Erythroblast (primary cell): ENCODE results near the gene PIK3CG.

Experiments used
- GATA1 ChIP-seq: IDR thresholded peaks from 2 replicates; pipeline ENCODE4 v1.6.1; 2011; ENCODE audit warnings: low read depth, mild to moderate bottlenecking, control low read depth, low read length, moderate library complexity
- POLR2A ChIP-seq: IDR thresholded peaks from 2 replicates; pipeline ENCODE4 v1.6.1; 2011; ENCODE audit warnings: mild to moderate bottlenecking, low read length

GRCh38 chr7:106914018-106914607 lies 49.0 kb downstream of the PIK3CG start:
- TF ChIP-seq POLR2A (no peak), GATA1 (no peak)
